DOHH2 (cell line): ENCODE results near the gene NEUROD6.

Experiments
- H3F3A ChIP-seq: fragments of 200-600 bp; sonication (generic), shearing (Covaris generic); 2 replicates; pipeline ENCODE4 v1.6.0; 2016; ENCODE audit warnings: antibody characterized with exemption, mild to moderate bottlenecking; ENCODE audit not compliant: control insufficient read depth, insufficient read depth
- H3K27ac ChIP-seq: fragments of 200-600 bp; sonication (generic); 2 replicates; pipeline ENCODE4 v1.5.1; 2014; ENCODE audit warnings: low read depth, mild to moderate bottlenecking, low read length, moderate library complexity
- H3K27me3 ChIP-seq: fragments of 200-600 bp; sonication (generic); 2 replicates; pipeline ENCODE4 v1.6.1; 2014; ENCODE audit warnings: mild to moderate bottlenecking, low read length, mixed read lengths; ENCODE audit not compliant: control insufficient read depth
- H3K36me3 ChIP-seq: fragments of 200-600 bp; sonication (generic); 2 replicates; pipeline ENCODE4 v1.6.1; 2014; ENCODE audit warnings: mild to moderate bottlenecking, low read length, moderate library complexity, mixed read lengths; ENCODE audit not compliant: control insufficient read depth
- H3K4me1 ChIP-seq: fragments of 200-600 bp; sonication (generic); 2 replicates; pipeline ENCODE4 v1.6.1; 2014; ENCODE audit warnings: mild to moderate bottlenecking, low read length, mixed read lengths; ENCODE audit not compliant: control insufficient read depth
- H3K4me2 ChIP-seq: fragments of 200-600 bp; sonication (generic); 2 replicates; pipeline ENCODE4 v1.6.0; 2014; ENCODE audit warnings: mild to moderate bottlenecking, low read length, moderate library complexity
- H3K4me3 ChIP-seq: fragments of 200-600 bp; sonication (generic); 2 replicates; pipeline ENCODE4 v1.5.1; 2014; ENCODE audit warnings: mild to moderate bottlenecking, low read length, mixed read lengths
- H3K79me2 ChIP-seq: fragments of 200-600 bp; sonication (generic); 2 replicates; pipeline ENCODE4 v1.6.1; 2014; ENCODE audit warnings: mild to moderate bottlenecking, low read length, mixed read lengths; ENCODE audit not compliant: control insufficient read depth
- H3K9me2 ChIP-seq: fragments of 200-600 bp; sonication (generic); replicated peaks from 2 replicates; pipeline ENCODE4 v1.6.1; 2014; ENCODE audit warnings: mild to moderate bottlenecking, low read length, mixed read lengths; ENCODE audit not compliant: control insufficient read depth
- H3K9me3 ChIP-seq: fragments of 200-600 bp; sonication (generic); 2 replicates; pipeline ENCODE4 v1.6.1; 2014; ENCODE audit warnings: antibody characterized with exemption, low read length, mixed read lengths; ENCODE audit not compliant: control insufficient read depth, insufficient read depth
- H4K20me1 ChIP-seq: fragments of 200-600 bp; sonication (generic); 2 replicates; pipeline ENCODE4 v1.6.0; 2014; ENCODE audit warnings: low read depth, mild to moderate bottlenecking, antibody characterized with exemption, low read length, moderate library complexity; ENCODE audit not compliant: control insufficient read depth, insufficient read depth
- EZH2phosphoT487 ChIP-seq: fragments of 200-600 bp; sonication (generic); IDR thresholded peaks from 2 replicates; pipeline ENCODE4 v1.6.1; 2017; ENCODE audit warnings: borderline replicate concordance, mild to moderate bottlenecking, antibody characterized with exemption, low read length, moderate library complexity, mixed read lengths
- TF ChIP-seq, protein P1 (sequence below): fragments of 200-600 bp; sonication (generic); IDR thresholded peaks from one replicate; pipeline ENCODE4 v1.5.1; 2014; ENCODE audit warnings: antibody characterized with exemption, mild to moderate bottlenecking, low read depth, low read length; ENCODE audit not compliant: poor library complexity, severe bottlenecking

NEUROD6 gene

DNA sequence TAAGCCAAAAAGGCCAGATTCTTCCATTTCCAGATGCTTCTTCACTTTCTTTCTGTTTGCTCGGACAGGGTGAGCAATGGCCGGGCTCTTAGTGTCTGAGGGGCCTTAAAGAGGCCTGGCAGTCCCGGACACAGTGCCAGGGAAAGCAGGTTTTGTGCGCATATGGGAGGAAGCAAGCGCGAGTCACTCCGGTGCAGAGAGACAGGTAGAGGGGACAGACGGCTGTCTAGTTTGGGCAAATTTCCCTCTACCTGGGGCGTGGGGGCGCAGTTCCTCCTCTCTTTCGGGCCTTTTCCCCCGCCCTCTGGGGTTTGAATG lies 4.7 kb downstream of the NEUROD6 start:
- Histone ChIP-seq H3K9me3 (no peaks in the 10 kb centered on the region), H3F3A (no peaks in the 10 kb centered on the region), H3K79me2 (no peaks in the 10 kb centered on the region), H3K4me1 (no peaks in the 10 kb centered on the region), H3K4me2 (no peak overlapping the region), H3K4me3 (no peak overlapping the region), H3K27ac (no peak overlapping the region), H3K27me3 (no peaks in the 10 kb centered on the region), H3K9me2 (no peaks in the 10 kb centered on the region), H3K36me3 (no peaks in the 10 kb centered on the region), H4K20me1 (no peaks in the 10 kb centered on the region)
- TF ChIP-seq, protein P1, sequence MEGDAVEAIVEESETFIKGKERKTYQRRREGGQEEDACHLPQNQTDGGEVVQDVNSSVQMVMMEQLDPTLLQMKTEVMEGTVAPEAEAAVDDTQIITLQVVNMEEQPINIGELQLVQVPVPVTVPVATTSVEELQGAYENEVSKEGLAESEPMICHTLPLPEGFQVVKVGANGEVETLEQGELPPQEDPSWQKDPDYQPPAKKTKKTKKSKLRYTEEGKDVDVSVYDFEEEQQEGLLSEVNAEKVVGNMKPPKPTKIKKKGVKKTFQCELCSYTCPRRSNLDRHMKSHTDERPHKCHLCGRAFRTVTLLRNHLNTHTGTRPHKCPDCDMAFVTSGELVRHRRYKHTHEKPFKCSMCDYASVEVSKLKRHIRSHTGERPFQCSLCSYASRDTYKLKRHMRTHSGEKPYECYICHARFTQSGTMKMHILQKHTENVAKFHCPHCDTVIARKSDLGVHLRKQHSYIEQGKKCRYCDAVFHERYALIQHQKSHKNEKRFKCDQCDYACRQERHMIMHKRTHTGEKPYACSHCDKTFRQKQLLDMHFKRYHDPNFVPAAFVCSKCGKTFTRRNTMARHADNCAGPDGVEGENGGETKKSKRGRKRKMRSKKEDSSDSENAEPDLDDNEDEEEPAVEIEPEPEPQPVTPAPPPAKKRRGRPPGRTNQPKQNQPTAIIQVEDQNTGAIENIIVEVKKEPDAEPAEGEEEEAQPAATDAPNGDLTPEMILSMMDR: no peak
- no peak for TF ChIP-seq EZH2phosphoT487

DNA sequence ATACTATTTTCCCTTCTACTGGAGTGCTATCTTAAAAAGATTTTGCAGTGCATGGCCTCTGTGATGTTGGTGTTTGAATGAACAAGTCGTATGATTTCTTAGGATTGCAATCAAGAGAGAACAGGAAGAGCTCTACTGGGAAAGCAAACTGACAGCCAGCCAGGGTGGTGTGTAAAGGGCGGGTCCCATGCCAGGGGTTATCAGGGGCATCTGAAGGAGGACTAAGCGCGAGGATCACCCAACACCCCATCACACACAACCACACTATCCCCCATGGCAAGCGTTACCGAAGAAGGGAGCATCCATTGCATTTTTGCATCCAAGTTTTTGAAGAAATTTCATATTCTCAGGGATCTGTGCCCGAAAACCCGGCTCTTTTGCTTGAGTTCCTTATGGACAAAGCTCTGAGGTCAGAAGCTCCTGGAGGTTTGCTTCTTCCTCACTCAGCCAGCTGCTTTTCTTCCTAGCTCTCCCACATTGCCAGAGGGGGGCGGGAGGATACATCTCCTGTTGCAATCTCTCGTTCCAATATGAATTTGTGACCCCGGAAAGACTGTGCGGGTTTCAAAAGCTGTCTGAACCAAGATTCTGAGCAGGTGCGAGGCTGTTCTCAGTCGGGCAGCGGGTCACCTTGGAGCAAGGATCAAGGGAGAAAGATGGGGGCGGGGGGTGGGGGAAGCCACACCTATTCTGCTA lies 5.2 kb downstream of the NEUROD6 start:
- H4K20me1 ChIP-seq: no peaks in the 10 kb centered on the region
- H3K9me3 ChIP-seq: no peaks in the 10 kb centered on the region
- TF ChIP-seq, protein P1: no peak
- TF ChIP-seq EZH2phosphoT487: no peak
- no peak overlapping the region for H3K4me3 ChIP-seq
- no peaks in the 10 kb centered on the region for H3K27me3 ChIP-seq
- H3K27ac ChIP-seq: no peak overlapping the region
- no peaks in the 10 kb centered on the region for H3F3A ChIP-seq
- H3K36me3 ChIP-seq: no peaks in the 10 kb centered on the region
- H3K4me2 ChIP-seq: no peak overlapping the region
- no peaks in the 10 kb centered on the region for H3K9me2 ChIP-seq
- H3K79me2 ChIP-seq: no peaks in the 10 kb centered on the region
- H3K4me1 ChIP-seq: no peaks in the 10 kb centered on the region

DNA sequence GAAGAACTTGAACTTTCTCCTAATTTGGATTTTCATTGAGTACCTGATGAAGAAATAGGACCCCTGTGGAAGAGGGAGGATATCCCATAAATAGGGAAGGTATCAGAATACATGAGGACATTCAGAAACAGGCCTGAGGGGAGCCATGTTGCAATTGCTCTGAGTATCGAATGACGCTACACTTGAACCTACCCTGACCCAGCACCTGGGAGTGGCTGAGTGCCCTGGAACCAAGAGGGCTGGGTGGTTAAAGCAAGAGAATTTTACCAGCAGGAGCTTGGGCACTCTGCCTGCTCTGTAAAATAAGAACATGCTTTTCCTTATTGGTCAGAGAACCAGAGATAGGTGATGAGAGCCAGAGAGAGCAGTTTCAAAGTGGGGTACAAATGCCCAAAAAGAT lies 7.2 kb downstream of the NEUROD6 start:
- H3K27ac ChIP-seq: no peak overlapping the region
- H3K4me1 ChIP-seq: no peaks in the 10 kb centered on the region
- H3K36me3 ChIP-seq: no peaks in the 10 kb centered on the region
- no peaks in the 10 kb centered on the region for H3K9me2 ChIP-seq
- no peaks in the 10 kb centered on the region for H3K79me2 ChIP-seq
- no peak overlapping the region for H3K4me2 ChIP-seq
- no peaks in the 10 kb centered on the region for H3F3A ChIP-seq
- no peak overlapping the region for H3K4me3 ChIP-seq
- no peak for TF ChIP-seq EZH2phosphoT487
- TF ChIP-seq, protein P1: no peak
- H3K27me3 ChIP-seq: no peaks in the 10 kb centered on the region
- H3K9me3 ChIP-seq: no peaks in the 10 kb centered on the region
- H4K20me1 ChIP-seq: no peaks in the 10 kb centered on the region
